Fibroblast of skin of scalp (primary cell): ENCODE data around the gene TRPV2.
A peak's percentile ranks its signal among the peaks of the same experiment; 100 is the strongest.

Experiments
- DNase-seq: peaks from one replicate; pipeline ENCODE4 v3.0.0-alpha.2; 2013

The TRPV2 gene

DNA sequence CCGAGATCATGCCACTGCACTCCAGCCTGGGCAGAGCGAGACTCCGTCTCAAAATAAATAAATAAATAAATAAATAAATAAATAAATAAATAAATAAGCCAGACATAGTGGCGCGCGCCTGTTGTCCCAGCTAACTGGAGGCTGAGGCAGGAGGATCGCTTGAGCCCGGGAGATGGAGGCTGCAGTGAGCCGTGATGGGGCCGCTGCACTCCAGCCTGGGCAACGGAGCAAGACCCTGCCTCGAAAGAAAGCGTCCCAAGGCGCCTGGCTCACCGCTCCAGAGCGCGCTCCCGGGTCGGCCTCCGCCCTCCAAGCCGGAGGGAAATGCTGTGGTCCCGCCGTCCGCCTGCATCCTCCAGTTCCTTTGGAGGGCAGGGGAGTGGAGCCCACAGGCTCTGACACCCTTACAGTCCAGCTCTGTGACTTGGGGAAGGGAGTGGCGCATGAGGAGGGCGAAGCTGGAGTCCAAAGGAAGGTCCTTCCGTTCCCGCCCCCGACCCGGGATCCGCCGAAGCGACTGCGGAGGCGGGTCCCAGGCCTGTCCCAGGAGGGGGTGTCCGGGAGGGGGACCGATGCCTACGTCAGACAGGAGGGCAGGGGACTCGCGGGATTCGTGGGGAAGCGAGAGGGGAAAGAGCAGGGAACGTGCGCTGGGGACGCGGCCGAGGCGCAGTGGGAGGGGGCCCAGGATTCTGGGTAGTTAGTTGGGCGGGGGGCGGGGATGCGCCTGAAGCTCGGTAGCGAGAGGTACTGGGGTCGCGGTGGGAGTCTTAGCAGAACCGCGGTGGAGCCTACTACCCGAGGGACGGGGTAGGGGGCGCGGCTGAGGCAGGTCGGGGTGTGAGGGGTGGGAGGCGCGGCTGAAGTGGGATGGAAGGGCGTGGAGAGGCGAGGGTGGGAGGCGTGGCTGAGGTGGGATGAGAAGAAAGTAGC is 8.4 kb upstream of the TRPV2 start:
- peak; percentile 39 for DNase-seq

DNA sequence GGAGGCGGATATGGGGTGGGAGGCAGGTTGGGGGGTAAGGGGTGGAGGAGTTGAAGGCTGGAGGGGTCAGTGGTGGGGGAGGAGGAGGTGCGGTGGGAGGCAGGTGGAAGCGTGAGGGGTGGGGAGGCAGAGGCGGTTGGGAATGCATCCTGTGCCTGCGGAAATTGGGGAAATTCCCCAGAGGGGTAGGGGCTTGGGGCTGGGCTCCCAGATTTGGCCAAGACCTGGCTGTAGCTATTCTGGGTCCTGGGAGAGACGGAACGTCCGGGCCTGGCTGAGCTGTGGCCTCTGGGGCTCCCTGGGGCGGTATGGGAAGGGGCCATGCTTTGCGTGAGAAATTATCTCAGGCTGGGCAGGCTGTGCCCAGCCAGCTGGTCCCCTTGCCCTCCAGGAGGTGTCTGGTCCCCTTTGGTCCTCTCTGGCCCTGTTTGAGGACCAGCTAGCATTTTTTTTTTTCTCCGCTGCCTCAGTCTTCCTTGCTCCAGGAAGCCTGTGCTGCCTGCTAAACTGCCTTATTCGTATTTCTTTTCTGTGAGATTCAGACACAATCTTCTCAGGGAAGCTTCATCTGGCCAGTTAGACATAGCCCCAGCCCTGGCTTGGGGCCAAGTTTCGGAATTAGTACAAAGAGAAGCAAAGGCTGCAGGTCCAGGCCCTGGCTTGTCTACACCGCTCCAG is 7.3 kb upstream of the TRPV2 start:
- peak; percentile 42 for DNase-seq

DNA sequence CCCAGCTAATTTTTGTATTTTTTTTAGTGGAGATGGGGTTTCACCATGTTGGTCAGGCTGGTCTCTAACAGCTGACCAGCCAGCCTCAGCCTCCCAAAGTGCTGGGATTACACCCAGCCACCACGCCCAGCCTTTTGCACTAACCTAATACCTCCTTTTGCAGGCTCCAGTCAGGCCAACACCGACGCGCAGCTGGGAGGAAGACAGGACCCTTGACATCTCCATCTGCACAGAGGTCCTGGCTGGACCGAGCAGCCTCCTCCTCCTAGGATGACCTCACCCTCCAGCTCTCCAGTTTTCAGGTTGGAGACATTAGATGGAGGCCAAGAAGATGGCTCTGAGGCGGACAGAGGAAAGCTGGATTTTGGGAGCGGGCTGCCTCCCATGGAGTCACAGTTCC is 2.0 kb downstream of the TRPV2 start:
- DNase-seq, result no peak

DNA sequence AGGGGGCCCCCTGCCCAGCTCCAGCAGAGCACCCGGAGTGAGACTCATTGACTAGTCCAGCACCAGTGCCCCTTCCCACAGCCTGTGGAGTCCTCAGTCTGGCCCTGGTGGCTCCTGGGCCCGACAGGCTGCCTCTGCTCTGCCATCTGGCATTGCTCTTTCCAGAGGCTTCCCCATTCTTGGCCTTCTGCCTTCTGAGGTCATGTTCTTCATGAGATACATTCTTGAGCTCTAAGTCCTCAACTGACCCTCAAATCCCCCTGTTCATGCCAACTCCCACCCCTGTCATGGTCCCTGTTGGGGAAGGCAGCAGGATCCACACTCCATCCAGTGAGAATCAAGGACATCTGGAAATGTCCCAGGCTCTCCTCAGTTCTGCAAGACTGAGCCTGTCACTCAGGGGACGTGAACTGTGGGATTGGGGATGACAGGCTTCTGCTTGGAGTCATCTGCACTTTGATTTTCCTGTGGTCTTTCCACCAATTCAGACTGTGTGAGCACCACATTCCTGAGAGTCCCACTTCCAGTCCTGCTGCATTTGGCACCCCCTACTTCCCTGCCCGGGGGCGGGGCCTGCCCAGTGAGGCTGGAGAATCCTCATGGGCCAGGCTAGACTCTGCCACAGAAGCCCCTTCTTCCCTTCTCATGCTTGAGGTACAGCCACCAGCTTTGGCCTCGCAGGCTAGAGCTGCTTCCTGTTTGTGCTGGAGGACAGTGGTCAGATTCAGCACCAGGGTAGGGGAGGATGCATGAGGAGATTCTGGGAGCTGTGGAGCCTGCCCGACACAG is 2.7 kb downstream of the TRPV2 start:
- DNase-seq, result peak; percentile 70

DNA sequence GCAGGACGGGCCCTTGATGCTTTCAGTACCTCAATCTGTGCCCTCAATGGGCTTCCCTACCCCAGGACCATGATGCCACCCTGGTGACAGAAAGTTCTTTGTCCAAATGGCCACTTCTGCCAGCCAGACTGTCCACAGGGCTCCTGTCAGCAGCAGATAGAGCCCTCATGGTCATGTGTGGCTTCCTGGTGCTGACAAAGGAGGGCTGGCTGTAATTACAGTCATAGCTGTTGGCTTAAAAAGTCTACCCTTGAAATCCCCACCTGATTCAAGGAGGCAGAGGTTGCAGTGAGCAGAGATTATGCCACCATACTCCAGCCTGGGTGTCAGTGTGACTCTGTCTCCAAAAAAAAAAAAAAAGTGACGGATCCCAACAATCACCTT is 3.3 kb downstream of the TRPV2 start:
- DNase-seq, result no peak

DNA sequence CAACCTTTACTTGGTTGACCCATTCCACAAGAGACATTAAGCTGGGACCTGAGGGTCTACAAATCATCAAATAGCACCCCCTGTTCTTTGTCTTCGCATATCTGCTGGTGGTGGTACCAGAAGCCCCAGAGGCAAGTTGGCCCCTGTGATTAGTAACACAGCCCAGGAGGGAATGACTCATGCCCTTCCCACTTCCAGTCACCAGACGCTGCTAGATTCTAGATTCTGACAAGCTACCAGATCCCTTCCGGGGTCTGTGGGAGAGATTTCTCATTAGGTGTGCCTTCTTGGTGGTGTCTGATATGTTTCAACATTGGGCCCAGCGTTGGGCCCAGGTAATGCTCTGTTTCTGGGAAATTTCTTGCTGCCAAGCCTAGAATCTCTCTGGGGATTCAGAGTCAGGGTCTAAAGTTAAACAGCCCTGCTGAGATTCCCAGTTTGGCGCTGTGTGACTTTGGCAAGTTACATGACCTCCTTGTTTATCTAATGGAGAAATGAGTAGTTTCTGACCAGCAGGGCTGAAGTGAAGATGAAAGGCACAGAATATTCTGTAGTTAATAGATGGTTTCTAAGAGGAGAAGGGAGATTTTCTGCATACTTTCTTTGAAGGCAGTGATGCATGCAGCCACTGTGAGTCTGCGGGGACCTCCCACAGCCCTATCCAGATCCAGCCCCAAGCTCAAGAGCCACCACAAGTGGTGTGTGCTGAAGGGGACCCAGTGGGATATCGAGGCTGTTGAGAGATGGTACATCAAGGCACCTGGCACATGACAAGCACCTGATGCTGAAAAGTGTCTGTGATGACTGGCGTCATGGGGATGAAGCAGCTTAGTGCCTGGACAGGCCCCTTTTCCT is 3.9 kb downstream of the TRPV2 start:
- DNase-seq, result peak; percentile 84

DNA sequence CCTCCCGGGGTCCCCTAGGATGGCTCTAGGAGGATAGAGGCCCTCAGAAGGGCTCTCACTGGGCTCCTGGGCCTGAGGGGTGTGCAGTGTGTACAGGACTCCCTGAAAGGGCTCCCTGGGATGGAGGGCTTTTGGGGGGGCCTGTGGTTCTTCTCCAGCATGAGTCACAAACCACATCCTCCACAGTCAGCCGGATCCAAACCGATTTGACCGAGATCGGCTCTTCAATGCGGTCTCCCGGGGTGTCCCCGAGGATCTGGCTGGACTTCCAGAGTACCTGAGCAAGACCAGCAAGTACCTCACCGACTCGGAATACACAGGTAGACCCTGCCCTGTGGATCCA is 4.5 kb downstream of the TRPV2 start:
- DNase-seq, result peak; percentile 82

DNA sequence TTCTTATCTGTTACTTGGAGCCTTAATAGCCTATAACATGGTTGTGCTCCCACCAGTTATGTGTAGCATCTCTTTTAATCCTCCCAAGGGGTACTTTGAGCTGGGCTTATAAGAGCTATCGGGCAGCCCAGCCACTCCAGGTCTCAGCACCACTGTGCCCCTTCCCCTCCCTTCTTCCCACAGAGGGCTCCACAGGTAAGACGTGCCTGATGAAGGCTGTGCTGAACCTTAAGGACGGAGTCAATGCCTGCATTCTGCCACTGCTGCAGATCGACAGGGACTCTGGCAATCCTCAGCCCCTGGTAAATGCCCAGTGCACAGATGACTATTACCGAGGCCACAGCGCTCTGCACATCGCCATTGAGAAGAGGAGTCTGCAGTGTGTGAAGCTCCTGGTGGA is 7.0 kb downstream of the TRPV2 start:
- no peak for DNase-seq

DNA sequence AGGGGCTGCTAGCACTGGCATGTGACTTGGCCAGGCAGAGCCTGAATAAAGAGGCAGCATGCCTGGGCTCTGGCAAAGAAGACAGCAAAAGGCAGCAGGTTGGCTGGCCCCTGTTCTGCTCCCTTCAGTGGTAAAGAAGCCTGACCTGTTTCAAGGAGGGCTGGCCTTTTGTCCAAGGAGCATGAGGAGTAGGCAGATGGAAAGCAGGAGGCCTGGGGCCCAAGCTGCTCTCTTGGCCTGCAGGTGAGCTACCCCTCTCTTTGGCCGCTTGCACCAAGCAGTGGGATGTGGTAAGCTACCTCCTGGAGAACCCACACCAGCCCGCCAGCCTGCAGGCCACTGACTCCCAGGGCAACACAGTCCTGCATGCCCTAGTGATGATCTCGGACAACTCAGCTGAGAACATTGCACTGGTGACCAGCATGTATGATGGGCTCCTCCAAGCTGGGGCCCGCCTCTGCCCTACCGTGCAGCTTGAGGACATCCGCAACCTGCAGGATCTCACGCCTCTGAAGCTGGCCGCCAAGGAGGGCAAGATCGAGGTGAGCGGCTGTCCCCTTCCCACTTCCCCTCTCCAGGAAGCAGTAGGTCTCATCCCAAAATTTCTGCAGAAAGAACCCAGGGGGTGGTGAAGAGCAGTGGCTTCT is 8.0 kb downstream of the TRPV2 start:
- DNase-seq, result no peak

DNA sequence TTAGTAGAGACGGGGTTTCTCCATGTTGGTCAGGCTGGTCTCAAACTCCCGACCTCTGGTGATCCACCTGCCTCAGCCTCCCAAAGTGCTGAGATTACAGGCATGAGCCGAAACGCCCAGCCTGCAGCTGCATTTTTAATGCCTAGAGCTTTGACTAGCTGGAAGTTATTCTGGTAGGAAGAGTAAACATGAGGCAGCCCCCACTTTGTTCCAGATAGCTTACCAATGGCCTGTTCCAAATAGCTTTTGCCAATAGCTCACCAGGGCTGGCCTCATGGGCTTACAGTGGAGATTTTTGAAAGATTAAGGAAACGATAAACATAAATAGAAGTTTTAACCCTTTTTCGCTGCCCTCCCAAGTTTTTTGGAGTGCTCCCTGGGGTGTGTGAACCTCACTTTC is 9.8 kb downstream of the TRPV2 start:
- no peak for DNase-seq

DNA sequence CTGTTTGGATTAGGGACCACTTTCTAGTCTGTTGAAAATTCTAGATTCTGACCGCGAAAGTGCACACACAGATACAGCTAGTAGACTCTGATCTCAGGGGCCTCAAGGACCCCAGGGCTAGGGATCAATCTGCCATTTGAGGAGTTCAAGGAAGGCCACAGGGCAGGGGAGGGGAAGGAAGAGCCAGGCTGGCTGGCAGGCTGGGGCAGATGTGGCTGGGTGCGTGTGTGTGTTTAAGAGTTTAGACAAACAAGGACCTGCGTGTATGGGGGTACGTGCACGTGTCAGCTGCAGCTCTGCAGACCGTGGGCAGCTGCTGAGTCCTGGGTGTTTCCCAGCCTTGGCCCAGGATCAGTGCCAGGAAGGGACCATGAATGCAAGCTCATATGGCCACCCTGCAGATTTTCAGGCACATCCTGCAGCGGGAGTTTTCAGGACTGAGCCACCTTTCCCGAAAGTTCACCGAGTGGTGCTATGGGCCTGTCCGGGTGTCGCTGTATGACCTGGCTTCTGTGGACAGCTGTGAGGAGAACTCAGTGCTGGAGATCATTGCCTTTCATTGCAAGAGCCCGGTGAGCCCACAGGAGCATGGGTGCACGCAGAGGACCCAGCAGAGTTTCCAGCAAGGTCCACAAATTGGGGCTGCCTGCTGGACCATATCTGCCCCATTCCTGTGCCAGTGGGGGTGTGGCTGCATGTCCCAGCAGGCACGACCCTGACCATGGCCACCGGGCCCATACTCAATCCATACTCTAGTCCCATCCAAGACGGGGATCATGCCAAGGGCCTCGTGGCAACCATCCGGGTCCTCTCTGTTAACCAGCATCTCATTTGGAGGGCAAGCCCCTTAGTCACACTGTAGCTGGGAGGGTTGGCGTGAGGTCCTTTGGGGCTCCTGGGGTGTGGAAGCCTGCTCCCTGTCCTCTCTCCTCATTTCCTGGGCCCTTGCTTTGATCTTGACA is 10.6 kb downstream of the TRPV2 start:
- DNase-seq, result no peak

DNA sequence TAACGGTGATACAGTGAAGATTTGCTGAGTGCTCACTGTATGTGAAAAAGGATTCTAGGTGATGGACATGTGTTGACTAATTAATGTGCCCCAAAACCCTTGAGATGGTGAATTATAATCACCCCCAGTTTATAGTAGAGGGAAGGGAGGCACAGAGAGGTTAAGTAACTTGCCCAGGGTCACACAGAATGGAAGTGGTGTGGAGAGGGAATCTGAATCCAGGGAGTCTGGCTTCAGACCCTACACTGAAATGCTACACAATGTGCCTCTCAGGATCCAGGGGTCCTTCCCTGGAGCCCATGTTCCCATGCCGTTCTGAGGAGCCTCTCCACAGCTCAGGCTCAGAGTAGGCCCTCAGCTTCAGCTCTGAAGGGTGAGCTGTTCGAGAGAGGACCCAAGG is 11.6 kb downstream of the TRPV2 start:
- no peak for DNase-seq

DNA sequence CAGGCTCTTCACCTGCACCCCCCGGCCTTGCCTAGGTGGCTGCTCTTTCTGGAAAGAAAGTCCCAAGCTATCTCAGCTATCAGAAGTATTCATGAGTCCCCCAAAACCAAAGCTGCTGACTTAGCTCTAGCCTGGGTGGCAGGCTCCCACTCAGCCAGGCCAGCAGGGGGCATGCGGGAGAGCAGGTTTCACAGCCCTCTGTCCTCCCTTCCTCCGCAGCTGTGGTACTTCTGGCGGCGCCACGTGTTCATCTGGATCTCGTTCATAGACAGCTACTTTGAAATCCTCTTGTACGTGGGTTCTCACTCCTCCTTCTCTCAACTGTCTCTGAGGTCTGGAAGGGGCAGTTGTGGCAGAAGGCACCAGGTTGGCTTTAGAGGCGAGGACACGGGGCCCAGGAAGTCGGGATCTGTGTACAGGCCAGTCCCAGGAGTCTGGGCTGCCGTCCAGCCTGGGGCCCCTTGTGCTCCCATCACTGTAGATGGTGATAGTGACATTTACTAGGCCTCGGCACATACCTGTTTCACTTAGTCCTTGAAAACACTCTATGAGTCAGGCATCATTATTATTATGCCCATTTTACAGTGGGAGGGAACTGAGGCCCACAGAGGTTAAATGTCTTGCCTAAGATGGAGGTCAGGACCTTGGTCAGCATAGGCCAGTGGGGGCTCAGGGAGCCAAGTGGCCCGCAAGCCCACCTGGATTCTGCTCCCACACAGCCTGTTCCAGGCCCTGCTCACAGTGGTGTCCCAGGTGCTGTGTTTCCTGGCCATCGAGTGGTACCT is 12.9 kb downstream of the TRPV2 start:
- peak; percentile 71 for DNase-seq

DNA sequence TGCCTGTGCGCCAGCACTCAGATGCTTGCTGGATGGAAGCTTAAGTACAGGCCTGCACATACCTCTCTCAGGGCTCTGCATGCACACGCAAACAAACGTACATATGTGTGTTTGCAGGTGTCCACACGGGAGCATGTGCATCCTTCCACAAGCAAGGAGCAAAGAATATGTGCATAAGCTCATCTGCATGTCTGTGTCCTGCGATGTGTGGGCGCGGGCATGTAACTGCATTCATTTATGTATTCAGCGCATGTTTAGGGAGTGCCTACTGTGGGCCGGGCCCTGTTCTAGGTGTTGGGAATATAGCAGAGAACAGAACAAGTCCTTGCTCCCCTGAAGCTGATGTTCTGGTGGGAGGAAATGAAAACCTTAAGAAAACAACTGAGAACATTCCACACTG is 13.7 kb downstream of the TRPV2 start:
- DNase-seq, result no peak

DNA sequence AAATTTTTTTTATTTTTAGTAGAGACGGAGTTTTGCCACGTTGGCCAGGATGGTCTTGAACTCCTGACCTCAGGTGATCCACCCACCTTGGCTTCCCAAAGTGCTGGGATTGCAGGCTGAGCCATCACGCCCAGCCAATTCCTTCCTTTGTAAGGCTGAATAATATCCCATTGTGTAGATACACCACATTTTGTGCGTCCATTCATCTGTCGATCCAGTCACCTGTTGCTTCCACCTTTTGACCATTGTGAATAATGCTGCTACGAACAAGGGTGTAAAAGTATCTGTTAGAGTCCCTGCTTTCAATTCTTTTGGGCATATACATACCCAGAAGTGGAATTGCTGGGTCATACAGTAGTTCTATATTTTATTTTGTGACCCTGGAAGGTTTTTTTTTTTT is 15.3 kb downstream of the TRPV2 start:
- DNase-seq, result no peak

DNA sequence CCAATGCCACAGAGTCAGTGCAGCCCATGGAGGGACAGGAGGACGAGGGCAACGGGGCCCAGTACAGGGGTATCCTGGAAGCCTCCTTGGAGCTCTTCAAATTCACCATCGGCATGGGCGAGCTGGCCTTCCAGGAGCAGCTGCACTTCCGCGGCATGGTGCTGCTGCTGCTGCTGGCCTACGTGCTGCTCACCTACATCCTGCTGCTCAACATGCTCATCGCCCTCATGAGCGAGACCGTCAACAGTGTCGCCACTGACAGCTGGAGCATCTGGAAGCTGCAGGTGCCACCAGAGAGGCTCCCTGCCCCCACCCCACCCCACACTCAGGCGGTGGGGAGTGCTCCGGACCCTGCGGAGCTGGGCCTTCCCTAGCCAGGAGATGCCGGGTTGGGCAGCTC is 16.6 kb downstream of the TRPV2 start:
- DNase-seq, result no peak

DNA sequence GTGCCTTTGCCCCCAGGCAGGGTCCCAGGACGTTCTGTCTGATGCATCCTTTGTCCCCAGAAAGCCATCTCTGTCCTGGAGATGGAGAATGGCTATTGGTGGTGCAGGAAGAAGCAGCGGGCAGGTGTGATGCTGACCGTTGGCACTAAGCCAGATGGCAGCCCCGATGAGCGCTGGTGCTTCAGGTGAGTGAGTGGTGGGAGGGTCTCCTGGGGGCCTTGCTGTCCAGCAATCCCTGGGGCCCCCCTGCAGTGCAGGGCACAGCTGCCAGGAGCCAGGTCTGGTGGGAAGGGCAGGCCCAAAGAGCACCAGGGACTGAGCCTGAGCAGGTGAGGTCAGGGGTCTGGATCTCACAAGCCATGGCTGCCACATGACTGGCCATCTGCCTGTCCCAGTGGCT is 18.1 kb downstream of the TRPV2 start:
- no peak for DNase-seq

DNA sequence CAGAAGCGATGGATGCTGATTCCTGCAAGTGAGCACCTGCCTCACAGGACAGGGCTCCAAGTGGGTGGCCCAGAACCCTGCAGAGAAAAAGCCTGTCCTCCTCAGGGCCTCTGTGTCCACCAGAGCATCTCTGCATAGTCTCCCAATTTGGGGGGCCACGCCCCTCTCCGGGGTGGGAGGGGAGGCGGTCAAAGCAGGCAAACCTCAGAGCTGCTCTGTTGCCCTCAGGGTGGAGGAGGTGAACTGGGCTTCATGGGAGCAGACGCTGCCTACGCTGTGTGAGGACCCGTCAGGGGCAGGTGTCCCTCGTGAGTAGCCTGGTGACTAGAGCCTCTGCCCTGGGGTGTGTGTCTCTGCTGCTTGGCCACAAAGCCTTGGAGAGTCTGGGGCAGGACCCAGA is 19.3 kb downstream of the TRPV2 start:
- no peak for DNase-seq

DNA sequence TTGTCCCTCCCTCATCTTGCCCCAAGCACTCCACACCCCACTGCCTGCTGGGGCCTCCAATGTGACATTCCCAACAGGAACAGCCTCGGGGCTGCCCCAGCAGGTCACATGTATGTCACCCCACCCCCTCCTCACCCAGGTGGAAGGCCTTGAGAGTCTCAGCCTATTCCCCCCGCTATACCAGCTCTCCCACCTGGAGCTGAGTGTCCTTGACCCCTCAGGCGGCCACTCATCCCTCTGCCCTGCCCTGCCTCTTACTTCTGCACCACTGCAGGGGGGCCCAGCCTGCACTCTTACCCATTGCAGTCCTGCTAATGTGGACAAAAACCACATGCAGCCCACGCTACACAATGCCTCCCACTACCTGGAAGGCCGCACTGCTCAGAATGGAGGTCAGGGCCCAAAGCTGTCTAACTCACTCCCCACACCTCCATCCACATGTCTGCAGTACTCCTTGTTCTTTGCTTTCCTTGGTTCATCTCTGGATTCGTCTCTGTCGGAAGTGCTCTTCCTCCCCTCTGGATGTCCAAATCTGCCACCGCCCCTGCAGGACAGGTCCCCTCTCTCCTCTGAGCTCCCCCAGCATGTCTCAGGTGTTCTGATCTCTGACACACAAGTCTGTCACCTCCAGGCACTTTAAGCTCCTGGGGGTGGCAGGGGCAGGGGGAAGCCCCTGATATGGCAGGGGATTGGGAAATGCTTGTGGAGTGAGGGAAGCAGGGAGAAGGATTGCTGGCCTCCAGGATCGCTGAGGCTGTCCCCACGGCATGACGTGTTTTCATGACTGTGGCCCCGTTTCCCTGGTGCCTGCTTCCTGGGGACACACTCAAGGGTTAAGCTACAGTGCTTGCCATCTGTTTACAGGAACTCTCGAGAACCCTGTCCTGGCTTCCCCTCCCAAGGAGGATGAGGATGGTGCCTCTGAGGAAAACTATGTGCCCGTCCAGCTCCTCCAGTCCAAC is 20.8 kb downstream of the TRPV2 start:
- DNase-seq, result no peak
